Adrenal gland (tissue), 12 donors: Measurements from ENCODE around the gene DHRS4. TPM values are rescaled to one million over a fixed set of nuclear protein-coding genes. Genes with fewer than 3 reads are reported as not detected.

Experiments used
- DNase-seq, 7 donors: peaks; one replicate each; pipeline ENCODE4 v3.0.0-alpha.2; 2019 to 2020
- H3K27ac ChIP-seq, 5 donors: fragments of 200-600 bp; sonication (generic) in 4 of 5; 1 replicate in 3 of 5; 2 replicates in 2 of 5; pipeline versions ENCODE4 v1.5.1 to v1.8.0; 2016 to 2020; ENCODE audit warnings: mild to moderate bottlenecking in 1 of 5
- H3K27me3 ChIP-seq: fragments of 200-600 bp; 2 replicates; pipeline ENCODE4 v1.8.0; 2021
- H3K36me3 ChIP-seq, 2 donors: fragments of 200-600 bp; replicated peaks in 1 of 2; 1 replicate in 1 of 2; 2 replicates in 1 of 2; pipeline versions ENCODE4 v1.5.1 to v1.8.0; 2018 to 2022
- H3K4me1 ChIP-seq, 2 donors: fragments of 200-600 bp; replicated peaks in 1 of 2; 1 replicate in 1 of 2; 2 replicates in 1 of 2; pipeline versions ENCODE4 v1.5.1 to v1.8.0; 2018 to 2021
- H3K4me3 ChIP-seq, 4 donors: fragments of 200-600 bp; sonication (generic) in 3 of 4; one replicate each; pipeline ENCODE4 v1.5.1; 2016 to 2018
- H3K9me3 ChIP-seq, 3 donors: fragments of 200-600 bp; sonication (generic) in 1 of 3; replicated peaks in 1 of 3; 1 replicate in 2 of 3; 2 replicates in 1 of 3; pipeline versions ENCODE4 v1.5.1 to v1.8.0; 2016 to 2021
- CTCF ChIP-seq, 6 experiments: fragments of 450-650 bp in 4 of 6; fragments of 200-600 bp in 2 of 6; sonication (generic) in 1 of 6; IDR thresholded peaks; 1 replicate in 5 of 6; 2 replicates in 1 of 6; pipeline versions ENCODE4 v1.5.1 to v1.8.0; 2016 to 2021; ENCODE audit warnings: antibody characterized with exemption in 6 of 6, mild to moderate bottlenecking in 2 of 6, moderate library complexity in 1 of 6
- POLR2A ChIP-seq, 2 donors: fragments of 450-650 bp; IDR thresholded peaks; one replicate each; pipeline ENCODE4 v1.6.1; 2017; ENCODE audit warnings: antibody characterized with exemption in 2 of 2, mild to moderate bottlenecking in 2 of 2, moderate library complexity in 1 of 2
- WGBS, 4 donors: extraction: QIAGEN DNeasy Blood & Tissue Kit in 2 of 4; methylation state at CpG; one replicate each; pipeline versions ENCODE4 v1.1.5 to v1.1.7; 2013 to 2017; 5-methylcytosine and 5-hydroxymethylcytosine counted together
- intact Hi-C, 2 donors: fragments of 100-400 bp; cut with DNase I; formaldehyde crosslinking; loops; one replicate each; pipeline versions ENCODE4 v1.14.1 to v1.15.0; 2022 to 2023
- polyA plus RNA-seq, 3 donors: library from polyadenylated mRNA; stranded (reverse); fragments of 200-250 nt in 2 of 3; fragments of 350-450 nt in 1 of 3; fragmentation: Illumina TruSeq in 1 of 3; extraction: RNeasy Lipid Tissue Mini Kit (QIAGEN cat#74804) in 1 of 3; gene quantifications; one replicate each; pipeline ENCODE4 v1.2.3, GENCODE V29; 2013 to 2014
- total RNA-seq, 9 donors: library from RNA; depleted of rRNA in 4 of 9; stranded (reverse); fragments of >200 nt in 4 of 9; fragments of 120-200 nt in 1 of 9; fragmentation: NEBNext Ultra II Directional in 1 of 9; extraction: Animal tissue kit (Norgen Biotek cat#: 25700) in 1 of 9; gene quantifications; one replicate each; pipeline versions ENCODE4 v1.1.0 to v1.2.4, GENCODE V29; 2013 to 2023
- donor health status: healthy with polysubstance abuse.
- donor health status: Bipolar disorder and iron deficiency.
- donor health status: DM: yes; HTN: yes; CAD: no.
- donor health status: DM: no; HTN: no; CAD: no.
- donor health status: DM: no; HTN: no; CAD: no.
- donor health status: DM: yes; HTN: yes; CAD: no.

Gene DHRS4
- total and polyA plus RNA-seq, 12 donors = 26.1 to 77.5 (median 47.7) TPM

GRCh38 chr14:23922545-23922944, 31.0 kb upstream of the DHRS4 start:
- DNase-seq = no peak
- Histone ChIP-seq H3K27ac (no peak overlapping the region), H3K4me1 (no peaks in the 10 kb centered on the region), H3K27me3 (no peaks in the 10 kb centered on the region), H3K36me3 (no peaks in the 10 kb centered on the region), H3K9me3 (no peaks in the 10 kb centered on the region), H3K4me3 (no peak overlapping the region)
- TF ChIP-seq POLR2A (IDR thresholded peaks at IDR 0.05) = no peak
- no peak for TF ChIP-seq CTCF (IDR thresholded peaks at IDR 0.05)
- intact Hi-C loops = no loop called here
- 76 to 94% (median 87%) methylated on average over 1 of the region's 1 CpG for WGBS, 4 donors

GRCh38 chr14:23925523-23926075, 28.0 kb upstream of the DHRS4 start:
- WGBS, 4 donors = 88 to 93% (median 89%) methylated on average over 7 of the region's 7 CpGs
- DNase-seq = no peak

GRCh38 chr14:23926543-23926942, 27.0 kb upstream of the DHRS4 start:
- H3K36me3 ChIP-seq = no peaks in the 10 kb centered on the region
- TF ChIP-seq POLR2A (IDR thresholded peaks at IDR 0.05) (no peak), CTCF (IDR thresholded peaks at IDR 0.05) (no peak)
- 90 to 95% (median 93%) methylated on average over 11 of the region's 11 CpGs for WGBS, 4 donors
- no peaks in the 10 kb centered on the region for H3K27me3 ChIP-seq
- H3K4me1 ChIP-seq = no peaks in the 10 kb centered on the region
- no peak overlapping the region for H3K27ac ChIP-seq
- intact Hi-C loops = loop anchor here in 1 of 2 donors (5.0 kb wide), 1 partner anchor 294 kb away; no protein-coding TSS in a partner anchor
- DNase-seq = no peak
- H3K9me3 ChIP-seq = no peaks in the 10 kb centered on the region
- H3K4me3 ChIP-seq = no peak overlapping the region

More at GRCh38 chr14:23925523-23926075, 28.0 kb upstream of the DHRS4 start:
- intact Hi-C loops = loop anchor here in 1 of 2 donors (5.0 kb wide), 1 partner anchor 293 kb away; no protein-coding TSS in a partner anchor
- no peak overlapping the region for H3K4me3 ChIP-seq
- no peaks in the 10 kb centered on the region for H3K36me3 ChIP-seq
- H3K27ac ChIP-seq = no peak overlapping the region
- no peaks in the 10 kb centered on the region for H3K27me3 ChIP-seq
- TF ChIP-seq CTCF (IDR thresholded peaks at IDR 0.05) (no peak), POLR2A (IDR thresholded peaks at IDR 0.05) (no peak)
- no peaks in the 10 kb centered on the region for H3K4me1 ChIP-seq
- no peaks in the 10 kb centered on the region for H3K9me3 ChIP-seq

- no peak overlapping the region for H3K27ac ChIP-seq
- WGBS, 4 donors = 54 to 68% (median 60%) methylated on average over 5 of the region's 5 CpGs
- H3K9me3 ChIP-seq = no peaks in the 10 kb centered on the region
- H3K27me3 ChIP-seq = no peaks in the 10 kb centered on the region
- TF ChIP-seq POLR2A (IDR thresholded peaks at IDR 0.05) (no peak), CTCF (IDR thresholded peaks at IDR 0.05) (no peak)
- no peak overlapping the region for H3K4me3 ChIP-seq
- no peaks in the 10 kb centered on the region for H3K4me1 ChIP-seq
- DNase-seq = no peak
- intact Hi-C loops = loop anchor here in 1 of 2 donors (5.0 kb wide), 1 partner anchor 297 kb away; no protein-coding TSS in a partner anchor
- H3K36me3 ChIP-seq = no peaks in the 10 kb centered on the region
Observed at GRCh38 chr14:23929136-23929535, 24.4 kb upstream of the DHRS4 start.
